ENCODE measurements around the gene PHLDB2. TPM values are rescaled to one million over a fixed set of nuclear protein-coding genes. Genes with fewer than 3 reads are reported as not detected.

The PHLDB2 gene
- total RNA-seq, 2 experiments from 2014 or later, result 1.2 to 2.4 TPM

- DNase-seq (no peak), ATAC-seq (no peak)
- no peak for TF ChIP-seq CTCF (IDR thresholded peaks at IDR 0.05)
- no peak overlapping the region for H3K27ac Mint-ChIP-seq
- POLR2A ChIA-PET, result no interaction called here
- H3K27me3 Mint-ChIP-seq, result no peaks in the 10 kb centered on the region
- H3K4me3 Mint-ChIP-seq, result no peak overlapping the region
- CTCF ChIA-PET, result no interaction called here
- no peaks in the 10 kb centered on the region for H3K36me3 Mint-ChIP-seq (ENCODE audit: low read depth)
- H3K4me1 Mint-ChIP-seq (ENCODE audit: low read depth), result peaks cover 4% of the 10 kb centered on the region
- intact Hi-C loops (cut with micrococcal nuclease), result no loop called here
- peaks cover 6% of the 10 kb centered on the region for H3K9me3 Mint-ChIP-seq
Observed at GRCh38 chr3:111823341-111823855, 35.7 kb upstream of the PHLDB2 start.

DNA sequence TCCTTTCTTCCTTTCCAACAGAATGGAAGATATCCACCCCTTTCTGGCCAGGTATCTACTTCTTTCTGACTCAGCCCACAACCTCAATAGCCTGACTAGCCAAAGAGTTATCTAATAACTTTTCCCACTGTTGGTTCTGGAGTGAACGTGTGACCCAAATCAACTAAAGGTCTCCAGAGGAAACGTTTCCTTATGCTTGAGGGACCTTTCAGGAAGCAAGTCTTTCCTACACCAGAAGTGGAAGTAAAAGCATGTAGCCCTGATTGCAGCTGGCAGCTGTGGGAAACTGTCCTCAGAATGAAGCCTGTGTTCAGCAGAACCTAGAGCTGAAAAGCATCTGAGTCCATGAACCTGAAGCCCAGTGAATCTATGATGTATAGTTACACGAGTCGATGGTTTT is 34.7 kb upstream of the PHLDB2 start:
- Mint-ChIP-seq H3K36me3 (ENCODE audit: low read depth) (no peaks in the 10 kb centered on the region), H3K4me3 (no peak overlapping the region), H3K27me3 (no peaks in the 10 kb centered on the region), H3K27ac (no peak overlapping the region), H3K4me1 (ENCODE audit: low read depth) (peaks cover 4% of the 10 kb centered on the region), H3K9me3 (peaks cover 6% of the 10 kb centered on the region)
- intact Hi-C loops (cut with micrococcal nuclease), result no loop called here
- ATAC-seq (no peak), DNase-seq (no peak)
- ChIA-PET POLR2A (no interaction called here), CTCF (interaction anchor here (1.8 kb wide), 1 partner anchor 12 kb away, joined by 7 read pairs; no protein-coding TSS in a partner anchor)
- TF ChIP-seq CTCF (IDR thresholded peaks at IDR 0.05), result no peak

DNA sequence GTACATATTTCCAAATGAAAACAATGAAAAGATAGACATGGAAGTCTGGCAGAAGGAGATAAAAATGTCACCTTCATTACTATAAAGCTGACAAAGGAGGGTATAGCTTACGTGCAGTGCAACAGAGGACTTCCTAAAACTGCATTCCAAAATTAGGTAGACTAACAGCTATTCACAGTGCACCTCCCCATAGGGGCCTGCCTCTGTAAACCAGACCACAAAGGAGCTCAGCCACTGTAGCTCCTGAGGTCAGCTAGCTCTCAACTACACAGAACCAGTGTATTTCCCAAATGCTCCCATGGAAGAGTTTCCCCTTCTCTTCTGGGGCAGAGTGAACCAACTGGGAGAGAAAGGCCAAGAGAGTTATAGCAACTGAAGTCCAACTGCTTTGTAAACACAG is 31.2 kb upstream of the PHLDB2 start:
- ChIA-PET CTCF (interaction anchor here (0.6 kb wide), 1 partner anchor 109 kb away, joined by 3 read pairs; no protein-coding TSS in a partner anchor), POLR2A (no interaction called here)
- Mint-ChIP-seq H3K27ac (no peak overlapping the region), H3K4me1 (ENCODE audit: low read depth) (peaks cover 9% of the 10 kb centered on the region), H3K9me3 (no peaks in the 10 kb centered on the region), H3K36me3 (ENCODE audit: low read depth) (no peaks in the 10 kb centered on the region), H3K27me3 (no peaks in the 10 kb centered on the region), H3K4me3 (no peak overlapping the region)
- DNase-seq (no peak), ATAC-seq (no peak)
- intact Hi-C loops (cut with micrococcal nuclease), result no loop called here
- TF ChIP-seq CTCF (IDR thresholded peaks at IDR 0.05), result no peak

DNA sequence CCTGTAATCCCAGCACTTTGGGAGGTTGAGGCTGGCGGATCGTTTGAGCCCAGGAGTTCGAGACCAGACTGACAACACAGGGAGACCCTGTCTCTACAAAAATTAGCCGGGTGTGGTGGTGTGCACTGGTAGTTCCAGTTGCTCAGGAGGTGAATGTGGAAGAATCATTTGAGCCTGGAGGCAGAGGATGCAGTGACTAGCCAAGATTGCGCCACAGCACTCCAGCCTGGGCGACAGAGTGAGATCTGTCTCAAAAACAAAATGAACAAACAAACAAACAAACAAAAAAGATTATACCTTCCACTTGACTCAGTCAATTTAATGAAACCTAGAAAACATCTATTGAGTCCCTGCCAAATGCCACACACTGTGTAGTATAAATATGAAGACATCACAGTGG is 30.5 kb upstream of the PHLDB2 start:
- H3K27ac Mint-ChIP-seq, result no peak overlapping the region
- H3K4me3 Mint-ChIP-seq, result no peak overlapping the region
- TF ChIP-seq CTCF (IDR thresholded peaks at IDR 0.05), result no peak
- POLR2A ChIA-PET, result interaction anchor here (0.6 kb wide), 1 partner anchor 15 kb away, joined by 3 read pairs; no protein-coding TSS in a partner anchor
- CTCF ChIA-PET, result no interaction called here
- no peaks in the 10 kb centered on the region for H3K9me3 Mint-ChIP-seq
- DNase-seq (no peak), ATAC-seq (no peak)
- H3K36me3 Mint-ChIP-seq (ENCODE audit: low read depth), result no peaks in the 10 kb centered on the region
- H3K4me1 Mint-ChIP-seq (ENCODE audit: low read depth), result peaks cover 9% of the 10 kb centered on the region
- intact Hi-C loops (cut with micrococcal nuclease), result no loop called here
- H3K27me3 Mint-ChIP-seq, result no peaks in the 10 kb centered on the region

DNA sequence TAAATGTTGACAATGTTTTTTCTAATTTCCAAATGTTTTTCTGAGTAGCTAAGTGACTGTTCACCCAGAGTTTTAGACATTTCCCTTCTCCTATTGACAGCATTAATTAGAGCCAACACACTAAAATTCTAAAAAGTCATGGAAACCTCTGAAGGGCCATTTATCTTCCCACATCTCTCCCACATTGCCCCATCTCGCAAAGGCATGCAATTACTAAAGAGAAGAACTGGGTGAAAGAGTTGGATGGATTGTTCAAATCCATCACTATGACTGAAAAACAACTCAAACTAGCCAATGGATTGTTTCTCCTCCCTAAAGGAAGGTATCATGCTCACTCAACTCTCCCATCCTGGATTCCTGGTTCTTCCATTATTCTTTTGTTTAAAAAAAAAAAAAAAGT is 30.0 kb upstream of the PHLDB2 start:
- CTCF ChIA-PET, result no interaction called here
- DNase-seq, result no peak
- no peak for ATAC-seq
- no peak for TF ChIP-seq CTCF (IDR thresholded peaks at IDR 0.05)
- Mint-ChIP-seq H3K4me3 (no peak overlapping the region), H3K27me3 (no peaks in the 10 kb centered on the region), H3K27ac (no peak overlapping the region), H3K9me3 (no peaks in the 10 kb centered on the region), H3K36me3 (ENCODE audit: low read depth) (no peaks in the 10 kb centered on the region), H3K4me1 (ENCODE audit: low read depth) (peaks cover 9% of the 10 kb centered on the region)
- intact Hi-C loops (cut with micrococcal nuclease), result no loop called here
- POLR2A ChIA-PET, result interaction anchor here (0.6 kb wide), 1 partner anchor 14 kb away, joined by 3 read pairs; no protein-coding TSS in a partner anchor

Data from activated CD8-positive, alpha-beta T cell treated with anti-CD3 and anti-CD28 coated beads for 36 hours (primary cell).